ENCODE results near the gene CCDC107.

Gene CCDC107

GRCh38 chr9:35682520-35683315, 24.6 kb downstream of the CCDC107 start:
- DNase-seq (ENCODE audit: low read depth in 2 of 2): no peak

GRCh38 chr9:35683323-35683722, 25.2 kb downstream of the CCDC107 start:
- no peak for DNase-seq (ENCODE audit: low read depth in 2 of 2)

- DNase-seq (ENCODE audit: low read depth in 2 of 2): no peak
Observed at GRCh38 chr9:35684921-35685320, 26.8 kb downstream of the CCDC107 start.

- DNase-seq (ENCODE audit: low read depth in 2 of 2): no peak
Observed at GRCh38 chr9:35685506-35685905, 27.4 kb downstream of the CCDC107 start.

- no peak for DNase-seq (ENCODE audit: low read depth in 2 of 2)
Observed at GRCh38 chr9:35686222-35687203, 28.4 kb downstream of the CCDC107 start.

- DNase-seq (ENCODE audit: low read depth in 2 of 2): no peak
Observed at GRCh38 chr9:35687306-35687705, 29.2 kb downstream of the CCDC107 start.

- DNase-seq (ENCODE audit: low read depth in 2 of 2): no peak
Observed at GRCh38 chr9:35687972-35688557, 30.0 kb downstream of the CCDC107 start.

- DNase-seq (ENCODE audit: low read depth in 2 of 2): peak; percentile 67 to 68
Observed at GRCh38 chr9:35688558-35689541, 30.8 kb downstream of the CCDC107 start.

- peak; percentile 79 to 82 for DNase-seq (ENCODE audit: low read depth in 2 of 2)
Observed at GRCh38 chr9:35689542-35690293, 31.6 kb downstream of the CCDC107 start, which contains the start of gene TPM2. Gene TPM2, minus strand, starts transcription at chr9:35689925. Its CDS starts 108 bp downstream, at chr9:35689817.

GRCh38 chr9:35690294-35690613, 32.2 kb downstream of the CCDC107 start:
- DNase-seq (ENCODE audit: low read depth in 2 of 2): peak; percentile 36

- DNase-seq (ENCODE audit: low read depth in 2 of 2): peak; percentile 77 to 82
Observed at GRCh38 chr9:35690614-35691333, 32.7 kb downstream of the CCDC107 start.

GRCh38 chr9:35691334-35691650, 33.2 kb downstream of the CCDC107 start:
- no peak for DNase-seq (ENCODE audit: low read depth in 2 of 2)

GRCh38 chr9:35691757-35692301, 33.7 kb downstream of the CCDC107 start:
- DNase-seq (ENCODE audit: low read depth in 2 of 2): no peak

GRCh38 chr9:35695943-35696401, 37.9 kb downstream of the CCDC107 start:
- no peak for DNase-seq (ENCODE audit: low read depth in 2 of 2)

- DNase-seq (ENCODE audit: low read depth in 2 of 2): no peak
Observed at GRCh38 chr9:35696520-35697215, 38.6 kb downstream of the CCDC107 start.

GRCh38 chr9:35697486-35697885, 39.4 kb downstream of the CCDC107 start:
- no peak for DNase-seq (ENCODE audit: low read depth in 2 of 2)

GRCh38 chr9:35698231-35698630, 40.1 kb downstream of the CCDC107 start:
- no peak for DNase-seq (ENCODE audit: low read depth in 2 of 2)

- DNase-seq (ENCODE audit: low read depth in 2 of 2): no peak
Observed at GRCh38 chr9:35700031-35700430, 41.9 kb downstream of the CCDC107 start.

- no peak for DNase-seq (ENCODE audit: low read depth in 2 of 2)
Observed at GRCh38 chr9:35700942-35701341, 42.9 kb downstream of the CCDC107 start.
